ENCODE data around the gene LRP1. TPM values are rescaled to one million over a fixed set of nuclear protein-coding genes. Genes with fewer than 3 reads are reported as not detected.

Gene LRP1
- total RNA-seq, 2 experiments from 2014 or later = 0.33 to 0.85 TPM

Small RNA genes lying within 50 kb of the gene (microRNA-seq; reads per million reads assigned to microRNA genes)
- gene MIR1228 = not detected

Other genes with a start within 250 kb of the LRP1 start
- gene SDR9C7, start 194.1 kb upstream of the LRP1 start, total RNA-seq = not detected
- gene RDH16, start 170.9 kb upstream of the LRP1 start, total RNA-seq = under 1 TPM; 0.35 to 0.91 TPM
- gene ZBTB39, start 121.9 kb upstream of the LRP1 start, total RNA-seq = 1 to 10 TPM; 8.8 to 9.3 TPM
- not detected for gene TAC3, start 112.0 kb upstream of the LRP1 start, total RNA-seq
- gene MYO1A, start 78.4 kb upstream of the LRP1 start, total RNA-seq = 1 to 10 TPM in 1 of 2 experiments, under 1 TPM in 1; 0.82 to 1.5 TPM
- 10 to 100 TPM; 60.5 to 66.1 TPM for gene NEMP1, start 49.7 kb upstream of the LRP1 start, total RNA-seq
- gene NAB2, start 39.4 kb upstream of the LRP1 start, total RNA-seq = 10 to 100 TPM in 1 of 2 experiments, 1 to 10 TPM in 1; 10.0 to 31.1 TPM
- 100 to 1,000 TPM in 1 of 2 experiments, 10 to 100 TPM in 1; 99.1 to 104 TPM for gene STAT6, start 17.1 kb upstream of the LRP1 start, total RNA-seq
- not detected for gene LRP1-AS, start 19.1 kb downstream of the LRP1 start, total RNA-seq
- gene NXPH4, start 88.3 kb downstream of the LRP1 start, total RNA-seq = under 1 TPM; 0.58 to 0.68 TPM
- 100 to 1,000 TPM; 194 to 357 TPM for gene SHMT2, start 101.2 kb downstream of the LRP1 start, total RNA-seq
- gene STAC3, start 122.7 kb downstream of the LRP1 start, total RNA-seq = 10 to 100 TPM in 1 of 2 experiments, 1 to 10 TPM in 1; 5.4 to 10.0 TPM